AG04450 (cell line): Measurements from ENCODE around the gene MYO18A. TPM values are rescaled to one million over a fixed set of nuclear protein-coding genes. Genes with fewer than 3 reads are reported as not detected.

Source experiments
- CTCF ChIA-PET: fragments of 300-600, 350-600 bp; formaldehyde crosslinking; extraction: SDS; loops from one replicate; lab custom pipeline; 2022; ENCODE audit warnings: antibody characterized with exemption, inconsistent platforms; lab: Charles Lee
- POLR2A ChIA-PET: fragments of 350-600 bp; formaldehyde crosslinking; extraction: SDS; loops from one replicate; lab custom pipeline; 2021; ENCODE audit warnings: antibody characterized with exemption, inconsistent platforms; lab: Yijun Ruan, JAX
- DNase-seq: peaks from one replicate; pipeline ENCODE4 v3.0.0-alpha.2; 2011; ENCODE audit warnings: low read depth, low spot score
- H3K27ac ChIP-seq: one replicate; pipeline ENCODE4 v1.5.1; 2012; ENCODE audit warnings: low read depth, low read length, control low read depth
- H3K27me3 ChIP-seq: one replicate; pipeline ENCODE4 v1.6.0; 2012; ENCODE audit warnings: low read length; ENCODE audit not compliant: control insufficient read depth, insufficient read depth
- H3K4me3 ChIP-seq: 2 replicates; pipeline ENCODE4 v1.5.1; 2011; ENCODE audit warnings: mild to moderate bottlenecking, low read depth, low read length, control low read depth
- H3K9me3 ChIP-seq: 2 replicates; pipeline ENCODE4 v1.5.1; 2012; ENCODE audit warnings: low read length; ENCODE audit not compliant: control insufficient read depth, insufficient read depth
- polyA plus RNA-seq: library from polyadenylated mRNA; depleted of rRNA; stranded (reverse); fragments of >200 nt; gene quantifications from 2 replicates; pipeline ENCODE4 v1.2.3, GENCODE V29; 2011
- TF ChIP-seq, protein P1 (sequence below): IDR thresholded peaks from 2 replicates; pipeline ENCODE4 v1.5.1; 2011; ENCODE audit warnings: low read depth, low read length, control low read depth, inconsistent platforms

The MYO18A gene
- polyA plus RNA-seq, 1 experiment, result 9.8 TPM

DNA sequence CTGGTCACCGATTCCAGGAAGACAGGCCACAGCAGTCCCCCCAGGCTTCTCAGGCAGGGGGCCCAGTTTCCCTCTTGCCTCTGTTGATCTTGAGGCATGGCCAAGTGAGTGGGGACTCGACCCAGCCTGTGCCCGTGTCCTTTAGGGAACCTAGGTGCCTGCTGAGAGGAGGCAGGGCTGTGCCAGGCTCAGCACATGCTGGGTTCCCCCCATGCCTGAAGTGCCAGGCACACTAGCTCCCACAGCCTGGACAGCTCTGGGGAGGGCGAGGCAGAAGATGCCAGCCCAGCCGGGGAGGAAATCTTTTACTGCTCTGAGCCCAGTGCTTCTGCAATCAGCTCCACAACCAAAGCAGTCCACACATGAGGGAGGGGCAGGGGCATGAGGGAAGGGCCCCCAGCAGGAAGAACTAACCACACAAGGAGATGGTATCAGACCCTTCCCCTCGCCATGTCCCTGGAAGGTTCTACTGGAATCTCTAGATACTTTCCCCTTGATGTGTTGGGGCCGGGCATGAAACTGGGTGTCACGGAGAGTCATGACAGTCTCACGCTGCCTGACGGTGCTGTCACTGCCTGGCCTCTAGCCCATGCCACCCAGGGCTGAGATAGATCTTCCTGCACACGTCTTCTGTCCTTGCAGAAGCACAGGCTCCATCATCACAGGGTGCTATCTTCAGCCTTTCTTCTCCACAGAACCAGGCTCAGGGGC, 25.5 kb downstream of the MYO18A start:
- no peak overlapping the region for H3K4me3 ChIP-seq
- H3K27me3 ChIP-seq, result no peaks in the 10 kb centered on the region
- no peaks in the 10 kb centered on the region for H3K9me3 ChIP-seq
- peak overlapping the region; percentile 80 for H3K27ac ChIP-seq
- ChIA-PET POLR2A (no interaction called here), CTCF (interaction anchor here (1.2 to 3.5 kb wide), 3 partner anchors 24 to 65 kb away, joined by 3 to 18 read pairs (median 4); partner anchors contain the start of gene MYO18A)
- no peak for DNase-seq
- TF ChIP-seq, protein P1, sequence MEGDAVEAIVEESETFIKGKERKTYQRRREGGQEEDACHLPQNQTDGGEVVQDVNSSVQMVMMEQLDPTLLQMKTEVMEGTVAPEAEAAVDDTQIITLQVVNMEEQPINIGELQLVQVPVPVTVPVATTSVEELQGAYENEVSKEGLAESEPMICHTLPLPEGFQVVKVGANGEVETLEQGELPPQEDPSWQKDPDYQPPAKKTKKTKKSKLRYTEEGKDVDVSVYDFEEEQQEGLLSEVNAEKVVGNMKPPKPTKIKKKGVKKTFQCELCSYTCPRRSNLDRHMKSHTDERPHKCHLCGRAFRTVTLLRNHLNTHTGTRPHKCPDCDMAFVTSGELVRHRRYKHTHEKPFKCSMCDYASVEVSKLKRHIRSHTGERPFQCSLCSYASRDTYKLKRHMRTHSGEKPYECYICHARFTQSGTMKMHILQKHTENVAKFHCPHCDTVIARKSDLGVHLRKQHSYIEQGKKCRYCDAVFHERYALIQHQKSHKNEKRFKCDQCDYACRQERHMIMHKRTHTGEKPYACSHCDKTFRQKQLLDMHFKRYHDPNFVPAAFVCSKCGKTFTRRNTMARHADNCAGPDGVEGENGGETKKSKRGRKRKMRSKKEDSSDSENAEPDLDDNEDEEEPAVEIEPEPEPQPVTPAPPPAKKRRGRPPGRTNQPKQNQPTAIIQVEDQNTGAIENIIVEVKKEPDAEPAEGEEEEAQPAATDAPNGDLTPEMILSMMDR, result no peak

DNA sequence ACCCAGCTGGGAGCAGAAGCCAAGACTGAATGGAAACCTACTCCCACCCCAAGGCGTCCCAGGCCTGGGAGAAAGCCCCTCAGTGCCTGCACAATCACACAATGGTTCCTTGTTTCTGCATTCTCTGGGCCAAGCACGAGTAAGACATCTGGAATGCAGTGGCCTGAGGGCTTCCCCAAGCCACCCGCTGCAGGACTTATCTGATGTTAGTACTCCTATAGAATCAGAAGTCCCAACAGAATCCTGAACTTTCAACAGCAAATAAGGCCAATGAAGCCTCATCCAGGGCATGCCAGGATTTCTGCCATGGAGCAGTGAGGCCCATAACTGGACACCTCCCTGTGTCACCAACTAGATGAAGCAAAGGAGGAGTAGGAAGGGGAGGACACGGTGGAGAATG, 28.6 kb downstream of the MYO18A start:
- DNase-seq, result no peak
- TF ChIP-seq, protein P1, result no peak
- POLR2A ChIA-PET, result no interaction called here
- CTCF ChIA-PET, result interaction anchor here (1.1 to 8.7 kb wide), 3 partner anchors 28 kb away, joined by 3 to 166 read pairs (median 4); partner anchors contain the start of gene MYO18A
- H3K27ac ChIP-seq, result peak overlapping the region; percentile 31
- H3K9me3 ChIP-seq, result no peaks in the 10 kb centered on the region
- no peaks in the 10 kb centered on the region for H3K27me3 ChIP-seq
- H3K4me3 ChIP-seq, result no peak overlapping the region

DNA sequence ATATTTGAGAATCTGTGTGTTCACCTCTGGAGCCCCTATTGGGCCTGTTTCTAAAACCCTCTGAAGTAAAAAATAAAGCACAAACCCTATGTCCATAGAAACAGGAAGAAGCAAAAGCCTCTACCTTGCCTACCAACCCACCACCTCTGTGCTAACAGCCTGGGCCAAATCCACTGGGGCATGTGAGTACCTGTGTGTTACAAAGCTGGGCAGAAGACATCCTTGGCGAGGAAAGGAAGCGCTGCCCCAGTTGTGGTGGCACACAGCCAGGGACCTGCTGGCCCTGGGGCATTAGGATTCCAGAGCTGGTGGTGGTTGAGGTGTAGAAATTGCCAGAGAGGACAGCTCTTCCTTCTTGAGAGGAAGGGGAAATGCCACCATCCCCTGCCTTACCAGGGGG, 30.0 kb downstream of the MYO18A start:
- Histone ChIP-seq H3K27ac (no peak overlapping the region), H3K4me3 (no peak overlapping the region), H3K9me3 (no peaks in the 10 kb centered on the region), H3K27me3 (no peaks in the 10 kb centered on the region)
- POLR2A ChIA-PET, result interaction anchor here (1.6 kb wide), 1 partner anchor 13 kb away, joined by 4 read pairs; no protein-coding TSS in a partner anchor
- DNase-seq, result no peak
- CTCF ChIA-PET, result interaction anchor here (0.7 to 8.7 kb wide), 10 partner anchors 8 to 414 kb away, joined by 3 to 166 read pairs (median 18); partner anchors contain the start of gene MYO18A
- TF ChIP-seq, protein P1, result no peak

- no peaks in the 10 kb centered on the region for H3K9me3 ChIP-seq
- DNase-seq, result no peak
Measured at GRCh38 chr17:29149431-29150064, 30.6 kb downstream of the MYO18A start.

More at GRCh38 chr17:29149431-29150064, 30.6 kb downstream of the MYO18A start:
- ChIA-PET CTCF (interaction anchor here (0.6 to 8.7 kb wide), 37 partner anchors 9 to 412 kb away, joined by 3 to 166 read pairs (median 6); partner anchors contain the start of genes MYO18A and NUFIP2), POLR2A (interaction anchor here (0.6 to 1.7 kb wide), 13 partner anchors 9 to 145 kb away, joined by 3 to 16 read pairs (median 5); partner anchors contain the start of genes MYO18A and NUFIP2)
- Histone ChIP-seq H3K27me3 (no peaks in the 10 kb centered on the region), H3K4me3 (peak overlapping the region; percentile 56), H3K27ac (peak overlapping the region; percentile 21)
- TF ChIP-seq, protein P1, result no peak
